ENCODE data around the gene SMIM44. TPM values are rescaled to one million over a fixed set of nuclear protein-coding genes. Genes with fewer than 3 reads are reported as not detected.
"Not testable (repeated sequence)": the region's sequence is repeated elsewhere in the genome, so short reads cannot be mapped to it uniquely, and the experiment has no call there.

Gene SMIM44
- total RNA-seq, 1 donor from 2014 or later, result not detected

GRCh38 chr19:3519126-3519525 lies 35.9 kb upstream of the SMIM44 start:
- ATAC-seq (ENCODE audit: poor library complexity), result no peak
- intact Hi-C loops (cut with DNase I), result no loop called here
- no peak for DNase-seq

GRCh38 chr19:3518659-3519058 lies 35.4 kb upstream of the SMIM44 start:
- intact Hi-C loops (cut with DNase I), result no loop called here
- DNase-seq (no peak), ATAC-seq (ENCODE audit: poor library complexity) (no peak)

GRCh38 chr19:3518255-3518654 lies 35.0 kb upstream of the SMIM44 start:
- intact Hi-C loops (cut with DNase I), result no loop called here
- DNase-seq (no peak), ATAC-seq (ENCODE audit: poor library complexity) (no peak)

- ATAC-seq (ENCODE audit: poor library complexity), result no peak
These were observed 34.4 kb upstream of the SMIM44 start for GRCh38 chr19:3517638-3518037.

GRCh38 chr19:3516675-3517207 lies 33.5 kb upstream of the SMIM44 start:
- DNase-seq (no peak), ATAC-seq (ENCODE audit: poor library complexity) (no peak)
- intact Hi-C loops (cut with DNase I), result no loop called here

More at GRCh38 chr19:3517638-3518037, 34.4 kb upstream of the SMIM44 start:
- no peak for DNase-seq
- intact Hi-C loops (cut with DNase I), result no loop called here

GRCh38 chr19:3515891-3516422 lies 32.7 kb upstream of the SMIM44 start:
- ATAC-seq (ENCODE audit: poor library complexity) (no peak), DNase-seq (no peak)
- intact Hi-C loops (cut with DNase I), result no loop called here

- ATAC-seq (ENCODE audit: poor library complexity) (no peak), DNase-seq (no peak)
- intact Hi-C loops (cut with DNase I), result no loop called here
These were observed 31.7 kb upstream of the SMIM44 start for GRCh38 chr19:3514930-3515329.

- DNase-seq (peak; percentile 71), ATAC-seq (ENCODE audit: poor library complexity) (peak; percentile 56)
- intact Hi-C loops (cut with DNase I), result no loop called here
These were observed 30.2 kb upstream of the SMIM44 start for GRCh38 chr19:3513229-3514140.

GRCh38 chr19:3512562-3513228 lies 29.5 kb upstream of the SMIM44 start:
- intact Hi-C loops (cut with DNase I), result no loop called here
- no peak for DNase-seq
- ATAC-seq (ENCODE audit: poor library complexity), result no peak

GRCh38 chr19:3511506-3512251 lies 28.4 kb upstream of the SMIM44 start:
- intact Hi-C loops (cut with DNase I), result no loop called here
- no peak for ATAC-seq (ENCODE audit: poor library complexity)
- DNase-seq, result no peak

GRCh38 chr19:3510727-3511126 lies 27.5 kb upstream of the SMIM44 start:
- intact Hi-C loops (cut with DNase I), result no loop called here
- no peak for ATAC-seq (ENCODE audit: poor library complexity)
- no peak for DNase-seq

GRCh38 chr19:3509566-3509989 lies 26.3 kb upstream of the SMIM44 start:
- DNase-seq (no peak), ATAC-seq (ENCODE audit: poor library complexity) (no peak)
- intact Hi-C loops (cut with DNase I), result no loop called here

GRCh38 chr19:3508771-3509535 lies 25.7 kb upstream of the SMIM44 start:
- ATAC-seq (ENCODE audit: poor library complexity), result no peak
- intact Hi-C loops (cut with DNase I), result no loop called here
- DNase-seq, result no peak

- intact Hi-C loops (cut with DNase I); DNase-seq; ATAC-seq (ENCODE audit: poor library complexity): not testable (repeated sequence)
These were observed 24.9 kb upstream of the SMIM44 start for GRCh38 chr19:3508121-3508661.

- DNase-seq (no peak), ATAC-seq (ENCODE audit: poor library complexity) (no peak)
- intact Hi-C loops (cut with DNase I), result no loop called here
These were observed 24.3 kb upstream of the SMIM44 start for GRCh38 chr19:3507371-3508120.

- DNase-seq, result peak; percentile 66
- intact Hi-C loops (cut with DNase I), result no loop called here
- peak; percentile 5 for ATAC-seq (ENCODE audit: poor library complexity)
These were observed 23.4 kb upstream of the SMIM44 start for GRCh38 chr19:3506384-3507340.
